ENCODE measurements around the gene LARP4B.

GRCh38 chr10:905503-905902 lies 26.0 kb downstream of the LARP4B start:
- TF ChIP-seq CTCF (conservative IDR thresholded peaks at IDR 0.05 in 1 of 2, IDR thresholded peaks at IDR 0.05 in 1 of 2; ENCODE audit: extremely low read depth in 1 of 2, insufficient read depth in 1 of 2, low read depth in 1 of 2, low read length in 2 of 2) (no peak), EZH2 (IDR thresholded peaks at IDR 0.05; ENCODE audit: borderline replicate concordance, low read length) (no peak)
